Measurements from ENCODE around the gene ASZ1.
"Not testable (repeated sequence)": the region's sequence is repeated elsewhere in the genome, so short reads cannot be mapped to it uniquely, and the experiment has no call there.

Gene ASZ1

DNA sequence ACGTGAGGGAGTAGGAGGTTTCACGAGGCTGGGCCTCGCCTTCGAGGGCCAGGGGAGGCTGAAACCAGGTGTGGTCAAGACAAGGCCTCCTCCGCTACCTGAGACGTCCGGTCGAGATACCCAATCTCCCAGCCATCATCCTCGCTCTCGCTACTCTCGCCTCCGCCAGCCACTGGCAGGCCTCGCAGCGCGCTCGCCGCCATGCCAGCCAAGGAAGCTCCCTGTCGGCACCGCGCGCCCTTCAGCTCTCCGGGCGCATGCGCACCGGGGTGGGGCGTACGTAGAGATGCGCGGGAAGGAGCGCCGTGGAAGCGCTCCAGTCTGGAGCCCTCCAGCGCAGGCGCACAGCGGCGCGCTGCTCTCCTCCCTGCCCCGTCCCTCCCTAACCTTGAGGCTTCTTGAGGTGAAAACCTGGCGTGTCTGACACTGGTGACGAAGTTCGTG, at the start of gene ASZ1:
Gene ASZ1, minus strand, starts transcription at position 236 of the 444 bp plus-strand sequence. Its CDS starts 33 bp downstream, at position 203.
- Histone ChIP-seq H3K27me3 (ENCODE audit: insufficient read depth, low read length) (no peaks in the 10 kb centered on the region), H3K4me3 (ENCODE audit: low read length) (no peak within 1 kb of the TSS), H3K9me3 (ENCODE audit: low read length) (no peaks in the 10 kb centered on the region), H2AFZ (ENCODE audit: low read depth, low read length) (no peak within 1 kb of the TSS), H3K36me3 (ENCODE audit: insufficient read depth, low read length) (no peaks in the 10 kb centered on the region), H3K4me1 (ENCODE audit: insufficient read depth, low read length) (no peaks in the 10 kb centered on the region)

GRCh38 chr7:117476557-117477215, 49.4 kb upstream of the ASZ1 start:
- H3K9me3 ChIP-seq (ENCODE audit: low read length), result no peaks in the 10 kb centered on the region
- no peak overlapping the region for H3K4me3 ChIP-seq (ENCODE audit: low read length)
- H2AFZ ChIP-seq (ENCODE audit: low read depth, low read length), result no peak overlapping the region
- no peaks in the 10 kb centered on the region for H3K36me3 ChIP-seq (ENCODE audit: insufficient read depth, low read length)
- peaks cover 2% of the 10 kb centered on the region for H3K4me1 ChIP-seq (ENCODE audit: insufficient read depth, low read length)
- peaks cover 28% of the 10 kb centered on the region for H3K27me3 ChIP-seq (ENCODE audit: insufficient read depth, low read length)

- Histone ChIP-seq H2AFZ (ENCODE audit: low read depth, low read length) (no peak overlapping the region), H3K9me3 (ENCODE audit: low read length) (no peaks in the 10 kb centered on the region), H3K27me3 (ENCODE audit: insufficient read depth, low read length) (peaks cover 2% of the 10 kb centered on the region), H3K4me1 (ENCODE audit: insufficient read depth, low read length) (no peaks in the 10 kb centered on the region), H3K4me3 (ENCODE audit: low read length) (no peak overlapping the region), H3K36me3 (ENCODE audit: insufficient read depth, low read length) (no peaks in the 10 kb centered on the region)
Measured at GRCh38 chr7:117472335-117472734, 45.0 kb upstream of the ASZ1 start.

- Histone ChIP-seq H2AFZ (ENCODE audit: low read depth, low read length) (no peak overlapping the region), H3K36me3 (ENCODE audit: insufficient read depth, low read length) (no peaks in the 10 kb centered on the region), H3K4me1 (ENCODE audit: insufficient read depth, low read length) (no peaks in the 10 kb centered on the region), H3K4me3 (ENCODE audit: low read length) (no peak overlapping the region), H3K27me3 (ENCODE audit: insufficient read depth, low read length) (no peaks in the 10 kb centered on the region), H3K9me3 (ENCODE audit: low read length) (no peaks in the 10 kb centered on the region)
Measured at GRCh38 chr7:117470777-117471176, 43.5 kb upstream of the ASZ1 start.

DNA sequence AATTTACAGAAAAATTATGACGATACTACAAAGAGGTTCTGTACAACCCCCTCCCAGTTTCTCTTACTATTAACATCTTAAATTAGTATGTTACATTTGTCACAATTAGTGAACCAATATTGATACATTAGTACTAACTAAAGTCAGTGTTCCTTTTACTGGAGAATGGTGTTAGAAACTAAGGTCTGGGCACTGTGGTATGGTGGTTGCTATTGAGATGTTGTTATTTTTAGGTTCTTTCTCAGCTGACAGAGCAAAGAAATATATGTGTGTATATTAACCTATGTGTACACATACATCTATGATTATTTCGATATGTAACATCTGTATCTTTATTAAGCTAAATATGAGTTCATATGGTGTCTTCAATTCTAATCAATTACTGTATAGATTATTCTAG, 40.9 kb upstream of the ASZ1 start:
- H2AFZ ChIP-seq (ENCODE audit: low read depth, low read length), result no peak overlapping the region
- H3K4me3 ChIP-seq (ENCODE audit: low read length), result no peak overlapping the region
- H3K9me3 ChIP-seq (ENCODE audit: low read length), result no peaks in the 10 kb centered on the region
- H3K27me3 ChIP-seq (ENCODE audit: insufficient read depth, low read length), result no peaks in the 10 kb centered on the region
- no peaks in the 10 kb centered on the region for H3K4me1 ChIP-seq (ENCODE audit: insufficient read depth, low read length)
- H3K36me3 ChIP-seq (ENCODE audit: insufficient read depth, low read length), result no peaks in the 10 kb centered on the region

DNA sequence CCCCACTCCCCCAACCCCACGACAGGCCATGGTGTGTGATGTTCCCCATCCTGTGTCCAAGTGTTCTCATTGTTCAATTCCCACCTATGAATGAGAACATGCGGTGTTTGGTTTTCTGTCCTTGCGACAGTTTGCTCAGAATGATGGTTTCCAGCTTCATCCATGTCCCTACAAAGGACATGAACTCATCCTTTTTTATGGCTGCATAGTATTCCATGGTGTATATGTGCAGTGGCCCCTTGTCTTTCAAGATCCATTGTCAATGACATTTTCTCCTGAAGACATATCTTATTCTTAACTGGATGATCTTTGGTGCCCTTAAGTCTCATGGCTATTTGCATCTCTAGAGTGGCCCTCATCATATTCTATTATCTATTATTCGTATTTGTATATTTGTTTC, 33.5 kb upstream of the ASZ1 start:
- not testable (repeated sequence) for H3K9me3 ChIP-seq (ENCODE audit: low read length); H3K4me1 ChIP-seq (ENCODE audit: insufficient read depth, low read length); H3K36me3 ChIP-seq (ENCODE audit: insufficient read depth, low read length); H3K27me3 ChIP-seq (ENCODE audit: insufficient read depth, low read length); H2AFZ ChIP-seq (ENCODE audit: low read depth, low read length); H3K4me3 ChIP-seq (ENCODE audit: low read length)

- no peak overlapping the region for H2AFZ ChIP-seq (ENCODE audit: low read depth, low read length)
- no peaks in the 10 kb centered on the region for H3K36me3 ChIP-seq (ENCODE audit: insufficient read depth, low read length)
- no peak overlapping the region for H3K4me3 ChIP-seq (ENCODE audit: low read length)
- H3K9me3 ChIP-seq (ENCODE audit: low read length), result no peaks in the 10 kb centered on the region
- no peaks in the 10 kb centered on the region for H3K4me1 ChIP-seq (ENCODE audit: insufficient read depth, low read length)
- no peaks in the 10 kb centered on the region for H3K27me3 ChIP-seq (ENCODE audit: insufficient read depth, low read length)
Measured at GRCh38 chr7:117459735-117460134, 32.4 kb upstream of the ASZ1 start.

DNA sequence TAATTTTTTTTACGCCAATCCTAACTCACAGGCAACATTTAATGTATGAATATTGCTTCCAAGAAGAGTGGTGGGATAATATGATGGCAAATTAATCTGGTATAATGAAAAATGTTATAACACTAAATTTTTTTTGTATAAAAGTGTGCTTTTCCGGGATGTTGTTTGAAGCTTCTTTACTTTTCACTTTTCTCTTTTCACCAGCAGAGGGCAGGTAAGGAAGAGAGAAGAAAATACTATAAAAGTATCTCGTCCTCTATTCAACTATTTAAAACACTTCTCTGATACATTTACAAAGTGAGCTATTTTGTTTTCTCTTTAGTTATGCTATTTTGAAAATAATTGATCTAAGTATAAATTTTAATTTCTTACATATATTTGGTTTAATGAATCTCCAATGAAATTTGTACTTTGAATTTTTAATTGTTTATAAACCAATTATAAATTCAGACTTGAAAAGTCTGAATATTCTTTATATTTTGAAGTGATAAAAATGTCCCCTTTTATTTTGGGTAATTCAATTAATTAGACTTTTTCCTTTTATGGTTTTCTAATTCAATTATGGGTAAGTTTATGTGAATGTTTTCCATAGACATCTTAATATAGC, 31.8 kb upstream of the ASZ1 start:
- Histone ChIP-seq H3K27me3 (ENCODE audit: insufficient read depth, low read length) (no peaks in the 10 kb centered on the region), H2AFZ (ENCODE audit: low read depth, low read length) (no peak overlapping the region), H3K9me3 (ENCODE audit: low read length) (no peaks in the 10 kb centered on the region), H3K4me1 (ENCODE audit: insufficient read depth, low read length) (no peaks in the 10 kb centered on the region), H3K4me3 (ENCODE audit: low read length) (no peak overlapping the region), H3K36me3 (ENCODE audit: insufficient read depth, low read length) (no peaks in the 10 kb centered on the region)

DNA sequence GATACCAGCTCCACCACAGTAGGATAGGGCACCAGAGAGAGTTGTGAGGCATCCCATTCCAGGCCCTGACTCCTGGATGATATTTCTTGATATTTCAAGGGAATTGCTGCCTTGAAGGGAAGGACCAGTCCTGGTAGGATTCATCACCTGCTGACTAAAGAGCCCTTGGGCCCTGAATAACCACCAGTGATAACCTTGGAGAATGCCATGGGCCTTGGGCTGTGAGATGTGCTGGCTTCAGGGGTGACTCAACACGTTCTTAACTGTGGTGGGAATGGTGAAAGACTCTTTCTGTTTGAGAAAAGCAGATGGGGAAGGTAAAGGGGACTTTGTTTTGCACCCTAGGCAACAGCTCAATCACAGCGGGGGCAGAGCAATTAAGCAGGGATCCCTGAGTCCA, 21.4 kb upstream of the ASZ1 start:
- Histone ChIP-seq H2AFZ (ENCODE audit: low read depth, low read length) (no peak overlapping the region), H3K36me3 (ENCODE audit: insufficient read depth, low read length) (no peaks in the 10 kb centered on the region), H3K4me3 (ENCODE audit: low read length) (no peak overlapping the region), H3K9me3 (ENCODE audit: low read length) (no peaks in the 10 kb centered on the region), H3K27me3 (ENCODE audit: insufficient read depth, low read length) (no peaks in the 10 kb centered on the region), H3K4me1 (ENCODE audit: insufficient read depth, low read length) (no peaks in the 10 kb centered on the region)

GRCh38 chr7:117446220-117446815, 19.0 kb upstream of the ASZ1 start:
- Histone ChIP-seq H3K9me3 (ENCODE audit: low read length) (no peaks in the 10 kb centered on the region), H3K4me3 (ENCODE audit: low read length) (no peak overlapping the region), H2AFZ (ENCODE audit: low read depth, low read length) (no peak overlapping the region), H3K36me3 (ENCODE audit: insufficient read depth, low read length) (no peaks in the 10 kb centered on the region), H3K4me1 (ENCODE audit: insufficient read depth, low read length) (no peaks in the 10 kb centered on the region), H3K27me3 (ENCODE audit: insufficient read depth, low read length) (no peaks in the 10 kb centered on the region)

GRCh38 chr7:117445206-117445605, 17.9 kb upstream of the ASZ1 start:
- no peaks in the 10 kb centered on the region for H3K27me3 ChIP-seq (ENCODE audit: insufficient read depth, low read length)
- H3K36me3 ChIP-seq (ENCODE audit: insufficient read depth, low read length), result no peaks in the 10 kb centered on the region
- H3K4me3 ChIP-seq (ENCODE audit: low read length), result no peak overlapping the region
- H3K9me3 ChIP-seq (ENCODE audit: low read length), result no peaks in the 10 kb centered on the region
- H3K4me1 ChIP-seq (ENCODE audit: insufficient read depth, low read length), result no peaks in the 10 kb centered on the region
- no peak overlapping the region for H2AFZ ChIP-seq (ENCODE audit: low read depth, low read length)

DNA sequence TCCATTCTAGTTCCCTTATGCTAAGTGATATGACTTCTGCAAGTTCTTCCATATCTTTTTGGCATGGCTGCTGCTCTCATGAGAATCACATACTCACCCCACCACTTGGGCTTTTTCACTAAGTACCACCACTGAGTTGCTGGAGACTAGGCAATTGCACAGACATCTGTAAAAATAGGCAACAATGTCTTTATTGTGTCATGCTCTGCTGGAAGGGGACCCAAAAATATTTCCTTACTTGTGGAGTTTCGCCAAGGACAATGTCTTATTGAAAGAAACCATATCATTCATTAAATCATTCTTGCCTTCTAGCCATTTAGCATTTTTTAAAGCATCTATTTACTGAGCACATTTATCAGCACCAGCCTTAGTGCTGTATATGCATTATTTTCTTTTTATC, 17.4 kb upstream of the ASZ1 start:
- H3K4me1 ChIP-seq (ENCODE audit: insufficient read depth, low read length), result no peaks in the 10 kb centered on the region
- no peaks in the 10 kb centered on the region for H3K27me3 ChIP-seq (ENCODE audit: insufficient read depth, low read length)
- no peak overlapping the region for H3K4me3 ChIP-seq (ENCODE audit: low read length)
- no peaks in the 10 kb centered on the region for H3K9me3 ChIP-seq (ENCODE audit: low read length)
- H2AFZ ChIP-seq (ENCODE audit: low read depth, low read length), result no peak overlapping the region
- no peaks in the 10 kb centered on the region for H3K36me3 ChIP-seq (ENCODE audit: insufficient read depth, low read length)

GRCh38 chr7:117435475-117436043, 8.3 kb upstream of the ASZ1 start:
- H3K27me3 ChIP-seq (ENCODE audit: insufficient read depth, low read length), result no peaks in the 10 kb centered on the region
- H3K4me1 ChIP-seq (ENCODE audit: insufficient read depth, low read length), result no peaks in the 10 kb centered on the region
- no peak overlapping the region for H2AFZ ChIP-seq (ENCODE audit: low read depth, low read length)
- no peaks in the 10 kb centered on the region for H3K36me3 ChIP-seq (ENCODE audit: insufficient read depth, low read length)
- H3K9me3 ChIP-seq (ENCODE audit: low read length), result no peaks in the 10 kb centered on the region
- no peak overlapping the region for H3K4me3 ChIP-seq (ENCODE audit: low read length)
